CD4-positive, alpha-beta T cell treated with Interleukin-17A for 4 hours (primary cell): Measurements from ENCODE around the gene SLC40A1.

Experiments used
- DNase-seq: peaks from one replicate; pipeline ENCODE4 v3.0.0-alpha.2; 2020; ENCODE audit warnings: mixed read lengths

Gene SLC40A1

DNA sequence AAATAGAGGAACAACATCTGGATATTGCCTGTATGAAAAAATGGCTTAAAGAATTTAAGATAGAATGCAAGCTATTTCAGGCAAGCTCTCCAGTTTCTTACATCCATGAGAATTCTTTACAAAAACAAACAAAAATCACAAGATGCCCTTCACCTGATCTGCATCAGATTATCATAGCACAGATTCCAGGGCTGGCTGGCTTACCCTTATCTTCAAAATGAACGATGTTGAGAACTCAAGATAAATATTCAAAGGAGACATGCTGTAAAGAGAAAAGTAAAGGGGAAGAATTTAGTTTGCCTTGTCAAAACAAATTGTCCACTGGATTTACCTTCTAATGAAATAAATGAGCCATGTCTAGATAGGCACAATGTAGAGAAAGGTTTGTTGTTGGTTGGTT, 18.7 kb upstream of the SLC40A1 start:
- DNase-seq = no peak

DNA sequence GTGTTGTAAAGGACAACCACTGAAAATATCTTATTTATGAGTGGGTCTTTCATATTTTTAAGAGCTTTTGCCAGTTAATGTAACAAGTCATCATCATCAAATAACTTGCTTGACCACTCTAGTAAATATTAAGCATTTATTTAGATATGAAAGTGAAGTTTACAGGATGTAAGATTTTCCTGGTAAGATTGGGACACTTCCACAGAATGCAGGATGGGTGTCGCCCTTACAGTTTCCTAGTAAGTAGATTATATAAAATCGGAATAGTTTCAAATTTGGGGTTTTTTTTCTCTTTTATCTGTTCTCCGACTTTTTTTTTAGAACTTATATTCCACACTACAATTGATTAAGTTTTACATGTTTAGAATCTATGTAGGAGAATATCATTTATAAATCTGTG, 14.8 kb upstream of the SLC40A1 start:
- DNase-seq = no peak

DNA sequence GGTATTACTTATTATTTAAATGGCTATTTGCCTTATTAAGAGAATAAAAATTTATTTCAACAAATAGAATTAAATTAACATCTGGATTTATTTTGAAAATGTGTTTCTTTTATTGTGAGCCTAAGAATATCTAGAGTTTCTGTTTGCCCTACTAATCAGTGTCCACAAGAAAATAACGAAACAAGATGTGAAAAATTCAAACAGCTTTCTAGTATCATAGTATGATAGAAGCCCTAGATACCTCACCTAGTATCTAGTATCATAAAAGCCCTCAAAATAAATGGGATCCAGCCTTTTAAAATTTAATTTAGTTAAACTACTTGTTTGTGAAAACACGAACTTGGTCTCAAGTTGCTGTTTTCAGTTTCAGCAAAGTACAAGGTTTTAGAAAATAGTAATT, 13.7 kb upstream of the SLC40A1 start:
- DNase-seq = no peak

DNA sequence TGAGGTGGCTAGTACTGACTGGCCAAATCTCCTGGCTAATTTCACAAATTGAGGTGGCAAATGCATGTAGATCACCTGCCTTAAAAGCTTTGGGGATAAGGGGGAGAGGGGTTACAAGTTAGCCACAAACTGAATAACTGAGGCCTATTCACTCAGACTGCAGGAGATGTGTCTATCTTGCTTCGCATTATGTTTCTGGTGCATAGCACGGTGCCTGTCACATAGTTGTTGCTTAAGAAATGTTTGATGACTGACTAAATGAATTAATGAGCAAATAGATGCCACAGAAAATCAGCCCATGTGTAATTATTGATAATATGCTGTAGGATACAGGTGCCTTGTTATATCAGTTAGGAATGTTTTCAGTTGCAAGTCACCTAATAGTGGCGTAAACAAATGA, 12.5 kb upstream of the SLC40A1 start:
- DNase-seq = no peak

DNA sequence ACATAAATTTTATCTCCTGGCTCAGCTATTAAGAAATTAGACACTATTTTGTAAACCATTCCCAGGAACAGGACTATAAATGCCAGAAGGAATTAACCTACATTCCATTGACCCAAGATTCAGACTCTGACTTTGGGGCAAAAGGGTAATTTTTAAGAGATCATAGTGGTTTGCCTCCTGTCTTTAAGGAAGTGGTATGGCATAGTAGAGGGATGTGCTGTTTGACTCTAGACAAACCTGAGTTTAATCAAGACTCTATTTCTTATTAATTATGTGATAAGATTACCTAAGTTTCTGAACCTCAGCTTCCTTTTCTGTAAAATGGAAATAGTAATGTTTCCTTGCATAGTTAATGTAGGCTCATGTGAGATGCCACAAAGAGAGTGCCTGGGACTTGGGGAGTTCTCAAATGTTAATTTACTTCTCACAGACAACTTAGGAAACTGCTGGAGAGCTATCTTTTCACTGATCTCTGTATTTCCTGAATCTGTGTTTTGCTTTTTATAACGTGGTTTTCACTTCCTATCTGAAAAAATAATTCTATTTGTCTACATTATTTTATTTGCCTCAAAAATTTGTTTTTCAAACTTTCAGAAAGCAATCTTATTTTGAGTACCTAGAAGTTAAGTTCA, 11.9 kb upstream of the SLC40A1 start:
- DNase-seq = no peak

DNA sequence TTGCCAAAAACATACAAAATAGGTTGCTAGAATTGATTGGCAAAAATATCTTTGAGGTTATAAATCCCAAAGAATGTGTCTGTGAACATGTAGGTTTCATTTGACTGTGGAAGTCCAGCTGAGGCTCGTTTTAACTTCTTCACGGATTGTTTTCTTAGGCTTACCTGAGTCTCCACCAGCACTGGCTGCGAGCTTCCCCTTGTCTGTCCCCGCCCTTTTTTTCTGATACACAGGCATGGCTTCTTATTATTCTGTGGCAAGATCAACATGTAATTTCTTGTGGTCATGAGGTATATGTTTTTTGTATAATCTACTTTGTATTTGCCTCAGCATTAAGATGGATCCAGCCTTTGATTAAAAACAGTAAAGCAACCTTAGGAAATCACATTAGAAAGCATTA, 7.2 kb upstream of the SLC40A1 start:
- no peak for DNase-seq

DNA sequence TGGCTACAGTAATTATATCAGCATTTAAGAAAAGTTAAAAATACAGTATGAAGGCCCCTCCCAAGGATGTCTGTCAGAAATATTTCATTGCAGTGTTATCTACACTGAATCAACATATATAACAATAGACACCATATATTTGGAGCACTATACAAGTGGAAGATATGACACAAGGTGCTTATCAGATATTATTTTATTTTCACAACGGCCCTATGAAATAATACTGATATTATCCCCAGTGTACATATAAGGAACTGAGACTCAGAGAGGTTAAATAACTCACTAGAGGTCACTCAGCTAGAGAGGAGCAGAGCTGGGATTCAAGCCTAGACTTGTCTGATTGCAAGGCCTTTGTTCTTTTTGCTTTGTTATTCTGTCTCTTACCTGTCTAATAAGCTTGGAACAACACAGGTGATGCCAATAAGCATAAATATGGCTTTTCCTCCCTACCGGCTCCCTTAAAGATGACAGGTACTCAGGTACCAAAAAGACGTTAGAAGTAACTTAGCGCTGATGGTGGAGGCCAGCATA, 4.7 kb upstream of the SLC40A1 start:
- no peak for DNase-seq

DNA sequence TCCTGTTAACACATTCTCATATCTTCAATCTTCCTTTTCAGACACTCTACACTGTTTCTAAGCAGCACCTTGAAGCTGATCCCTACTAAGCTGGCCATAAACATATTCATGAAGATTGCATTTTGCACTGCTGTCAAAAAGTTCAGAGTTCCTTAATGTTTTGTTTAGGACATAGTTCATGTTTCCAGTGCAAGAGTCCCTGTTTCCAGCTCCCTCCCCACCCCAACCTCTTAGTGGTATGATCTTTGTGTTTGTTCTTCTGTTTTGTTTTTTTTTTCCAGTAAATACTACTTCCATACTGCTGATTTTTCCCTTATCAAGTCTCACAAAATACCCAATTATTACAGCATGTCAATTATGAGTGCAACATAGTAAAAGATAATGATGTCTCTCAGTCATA, 4.1 kb upstream of the SLC40A1 start:
- DNase-seq = no peak

DNA sequence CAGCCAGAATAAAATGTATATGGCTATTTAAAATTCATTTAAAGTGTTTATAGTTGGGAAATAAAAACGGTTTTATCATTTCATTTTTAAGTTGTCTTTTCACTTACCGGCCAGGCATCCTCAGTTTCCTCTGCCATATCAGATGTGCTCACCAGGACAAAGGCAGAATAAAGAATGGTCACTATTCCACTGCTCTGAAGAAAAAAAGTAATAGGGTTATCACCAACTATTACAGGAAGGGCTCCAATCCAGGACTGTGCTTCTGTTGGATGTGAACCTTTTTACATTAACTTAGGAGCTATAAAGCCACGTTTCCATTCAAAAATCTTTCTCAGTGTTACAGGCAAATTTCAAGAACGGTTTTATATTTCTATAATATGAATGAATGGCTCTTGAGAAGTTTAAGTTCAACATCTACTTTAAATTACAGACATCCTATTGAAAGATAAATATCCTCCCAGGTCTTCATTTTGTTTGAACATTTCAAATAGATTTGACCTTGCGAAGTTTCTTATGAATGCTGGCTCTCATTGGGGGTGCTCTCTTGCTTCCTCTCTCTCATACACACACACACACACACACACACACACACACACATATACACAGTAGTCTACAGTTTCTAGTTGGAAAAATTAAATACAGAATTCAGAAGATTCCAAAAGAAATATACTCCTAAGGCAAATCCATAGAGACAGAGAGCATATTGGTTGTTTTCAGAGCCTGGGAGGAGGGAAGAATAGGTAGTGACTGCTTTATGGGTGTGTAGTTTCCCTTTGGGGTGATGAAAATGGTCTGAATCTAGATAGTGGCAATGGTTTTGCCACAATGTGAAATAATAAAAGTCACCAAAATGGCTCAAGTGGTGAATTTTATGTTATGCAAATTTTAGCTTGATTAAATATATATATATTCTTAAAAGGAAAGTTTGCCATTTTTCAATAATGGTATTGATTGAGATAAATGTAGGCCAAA, 2.9 kb upstream of the SLC40A1 start:
- no peak for DNase-seq

DNA sequence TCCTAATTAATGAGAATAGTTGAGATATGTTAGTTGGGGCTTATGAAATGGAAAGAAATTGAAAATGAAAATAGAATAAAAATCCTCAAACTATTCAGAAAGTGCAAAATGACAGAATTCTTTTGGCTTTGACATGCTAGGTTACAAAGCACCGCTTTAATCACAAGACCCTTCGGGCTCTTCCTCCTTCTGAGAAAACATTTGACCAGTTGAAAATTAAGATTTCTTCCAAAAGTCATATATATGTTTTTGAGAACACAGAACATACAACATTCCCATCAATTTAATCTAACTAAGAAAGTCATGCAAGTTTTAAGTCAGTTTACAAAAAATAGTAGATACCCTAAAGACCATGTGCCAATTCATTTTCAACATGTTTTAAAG, 2.2 kb upstream of the SLC40A1 start:
- no peak for DNase-seq

DNA sequence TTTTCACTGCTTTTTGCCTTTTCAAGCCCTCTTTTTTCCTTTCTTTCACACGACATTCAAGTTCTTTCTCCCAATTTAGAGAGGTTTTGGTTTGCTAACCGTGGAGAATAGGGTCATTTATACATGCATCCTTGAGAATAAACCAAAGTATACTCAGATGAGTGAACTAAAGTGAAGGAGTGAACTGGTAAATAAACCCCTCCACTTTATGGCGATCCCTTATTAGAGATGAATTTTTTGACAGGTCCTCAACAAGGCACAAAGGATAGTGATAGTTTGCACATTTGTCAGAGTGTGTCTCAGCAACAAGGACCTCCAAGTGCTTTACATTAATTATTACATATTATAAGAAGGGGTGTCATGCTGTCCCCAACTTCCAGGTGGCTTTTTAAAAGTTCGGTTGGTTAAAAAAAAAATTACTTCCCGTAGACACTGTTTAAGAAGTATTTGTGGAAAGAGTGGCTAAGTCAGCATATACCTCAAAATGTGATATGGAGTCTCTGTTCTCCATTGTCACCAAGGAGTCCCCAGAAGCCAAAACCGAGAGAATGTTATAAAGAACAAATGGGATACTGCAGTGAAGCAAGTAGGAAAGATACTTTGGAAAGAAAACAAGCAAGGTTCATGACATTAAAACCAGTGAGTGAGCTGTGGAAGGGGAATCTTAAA, 1.7 kb upstream of the SLC40A1 start:
- DNase-seq = no peak

DNA sequence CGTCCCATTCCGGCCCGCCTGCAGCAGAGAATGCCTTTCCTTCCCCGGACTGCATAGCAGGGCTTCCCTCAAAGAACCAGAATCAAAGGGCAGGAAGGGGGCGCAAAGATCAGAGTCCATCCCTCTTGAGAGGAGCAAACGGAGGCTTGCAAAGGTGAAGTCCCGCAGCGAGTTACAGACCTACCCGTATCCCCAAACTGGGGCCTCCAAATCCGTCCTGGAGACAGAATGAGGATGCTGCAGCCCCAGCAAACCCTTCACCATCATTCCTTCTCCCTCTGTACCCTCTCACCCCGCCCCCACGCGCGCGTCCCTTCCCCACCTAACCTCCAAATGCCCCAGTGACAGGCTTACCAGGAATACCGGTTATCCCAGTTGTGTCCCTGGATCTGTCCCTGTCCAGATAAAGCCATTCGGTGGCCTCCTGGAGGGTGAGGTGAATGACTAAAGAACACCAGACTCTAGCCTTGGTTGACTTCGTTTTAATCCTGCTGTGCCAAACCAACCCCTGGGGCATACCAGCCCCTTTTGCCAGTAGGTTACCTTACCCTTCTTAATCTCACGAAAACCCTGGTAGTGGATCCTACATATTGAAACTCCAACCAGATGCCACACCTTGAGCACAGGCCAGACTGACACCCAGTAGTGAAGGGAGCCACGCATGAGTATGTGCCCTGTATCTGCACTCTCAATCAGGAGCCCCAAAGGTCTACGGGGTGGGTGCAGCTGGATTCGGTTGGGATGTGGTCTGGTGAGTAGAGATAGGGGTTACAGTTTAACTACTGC, 961 bp upstream of the SLC40A1 start:
- DNase-seq = peak; percentile 39

DNA sequence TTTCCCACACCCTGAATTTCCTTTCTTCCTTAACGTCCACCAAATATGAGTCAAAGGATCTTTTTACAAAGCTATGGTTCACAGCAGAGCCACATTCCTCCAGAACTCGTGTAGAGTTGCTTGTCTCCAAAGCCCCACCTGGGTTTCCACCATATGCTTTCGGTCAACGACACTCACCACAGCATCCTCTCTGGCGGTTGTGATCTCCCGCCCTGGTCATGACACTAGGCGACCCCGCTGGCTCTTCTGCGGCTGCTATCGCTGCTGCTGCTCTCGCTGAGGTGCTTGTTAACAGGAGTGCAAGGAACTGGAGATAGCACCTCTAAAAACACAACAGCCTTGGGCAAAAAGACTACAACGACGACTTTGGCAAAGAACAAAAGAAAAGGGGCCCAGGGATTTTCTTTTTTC, 340 bp downstream of the SLC40A1 start:
- peak; percentile 47 for DNase-seq

DNA sequence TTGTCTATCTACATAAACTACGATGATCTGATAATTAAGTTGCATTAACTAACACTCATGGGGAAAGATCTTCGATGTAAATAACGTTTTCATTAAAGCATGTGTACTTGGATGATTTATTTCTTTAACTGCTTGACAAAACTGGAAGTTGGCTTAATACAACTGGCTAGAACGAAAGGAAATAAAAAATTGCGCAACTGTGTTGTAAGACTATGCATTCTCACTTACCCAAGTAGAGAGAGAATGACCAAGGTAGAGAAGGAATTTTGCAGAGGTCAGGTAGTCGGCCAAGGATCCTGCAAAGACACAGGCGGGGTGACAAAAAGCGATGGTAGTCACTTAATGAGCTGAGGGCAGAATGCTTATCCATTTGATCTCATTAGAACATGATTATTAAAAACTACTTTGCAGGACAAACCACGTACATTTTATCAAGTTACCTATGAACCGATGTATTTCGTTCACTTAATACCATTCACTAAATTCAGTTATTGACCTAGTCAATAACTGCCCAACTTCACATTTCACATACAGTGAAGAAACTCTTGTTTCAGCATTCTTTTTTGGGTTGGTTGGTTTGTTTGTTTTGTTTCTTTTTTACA, 900 bp downstream of the SLC40A1 start:
- no peak for DNase-seq

DNA sequence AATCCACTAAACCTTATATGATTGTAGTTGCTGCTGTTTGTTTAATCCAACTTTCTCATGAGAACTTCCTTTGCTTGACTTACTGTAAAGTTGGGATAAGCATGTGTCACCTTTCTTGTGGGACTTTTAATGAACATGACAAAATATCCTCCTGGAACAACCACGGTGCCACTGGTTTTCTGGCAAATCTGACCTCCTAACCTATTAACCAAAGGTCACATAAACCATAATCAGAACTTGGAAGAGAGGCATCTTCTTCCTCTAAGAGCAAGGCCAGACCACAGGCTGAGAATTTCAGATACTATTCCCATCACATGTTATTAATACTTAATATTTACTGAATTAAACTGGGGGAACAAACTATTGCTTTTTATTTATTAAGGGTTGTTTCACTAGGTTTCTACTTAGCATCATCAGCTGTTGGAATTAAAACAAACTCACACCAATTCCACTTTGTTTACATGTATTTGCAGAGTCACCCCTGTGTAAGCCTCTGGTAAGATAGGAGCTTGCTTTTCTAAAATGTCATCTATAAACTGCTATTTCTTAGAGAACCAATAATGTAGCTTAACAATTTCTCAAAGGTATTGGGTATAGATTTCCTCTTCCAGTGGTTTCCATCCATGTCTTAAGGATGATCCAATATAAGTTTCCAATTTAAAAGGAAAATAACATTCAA, 2.2 kb downstream of the SLC40A1 start:
- no peak for DNase-seq

DNA sequence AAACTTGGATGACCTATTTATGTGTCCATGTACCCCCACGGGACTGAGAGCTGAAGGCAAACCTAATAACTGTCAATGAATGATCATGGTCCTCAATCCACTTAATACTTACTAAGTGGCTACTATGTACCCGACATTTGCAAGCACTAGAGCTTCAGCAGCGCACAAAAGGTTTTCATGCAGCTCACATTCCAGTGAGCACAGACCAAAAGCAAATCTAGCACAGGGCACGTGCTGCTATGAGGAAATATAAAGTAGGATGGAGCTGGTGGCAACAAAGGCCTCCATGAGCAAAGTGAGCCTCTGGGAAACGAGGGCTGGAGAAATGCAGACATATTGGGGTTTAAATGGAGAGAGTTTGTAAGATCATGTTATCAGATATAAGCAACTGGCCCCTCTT, 3.5 kb downstream of the SLC40A1 start:
- no peak for DNase-seq

DNA sequence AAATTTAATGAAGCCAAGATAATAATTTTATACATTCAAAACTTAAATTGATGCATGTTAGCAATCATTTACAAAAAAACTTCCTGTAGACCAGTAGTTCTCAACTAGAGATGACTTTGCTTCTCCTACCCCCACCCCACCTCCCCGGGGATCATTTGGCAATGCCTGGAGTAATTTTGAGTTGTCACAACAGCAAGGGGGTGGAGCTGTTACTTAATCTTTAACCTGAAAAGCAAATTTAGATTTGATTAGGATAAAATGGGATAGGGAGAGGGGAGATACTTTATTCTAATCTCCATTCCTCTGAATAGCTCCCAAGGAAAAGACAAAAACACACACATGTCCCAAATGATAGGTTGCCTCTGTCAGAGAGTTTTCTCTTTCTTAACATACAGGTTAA, 4.2 kb downstream of the SLC40A1 start:
- DNase-seq = no peak

DNA sequence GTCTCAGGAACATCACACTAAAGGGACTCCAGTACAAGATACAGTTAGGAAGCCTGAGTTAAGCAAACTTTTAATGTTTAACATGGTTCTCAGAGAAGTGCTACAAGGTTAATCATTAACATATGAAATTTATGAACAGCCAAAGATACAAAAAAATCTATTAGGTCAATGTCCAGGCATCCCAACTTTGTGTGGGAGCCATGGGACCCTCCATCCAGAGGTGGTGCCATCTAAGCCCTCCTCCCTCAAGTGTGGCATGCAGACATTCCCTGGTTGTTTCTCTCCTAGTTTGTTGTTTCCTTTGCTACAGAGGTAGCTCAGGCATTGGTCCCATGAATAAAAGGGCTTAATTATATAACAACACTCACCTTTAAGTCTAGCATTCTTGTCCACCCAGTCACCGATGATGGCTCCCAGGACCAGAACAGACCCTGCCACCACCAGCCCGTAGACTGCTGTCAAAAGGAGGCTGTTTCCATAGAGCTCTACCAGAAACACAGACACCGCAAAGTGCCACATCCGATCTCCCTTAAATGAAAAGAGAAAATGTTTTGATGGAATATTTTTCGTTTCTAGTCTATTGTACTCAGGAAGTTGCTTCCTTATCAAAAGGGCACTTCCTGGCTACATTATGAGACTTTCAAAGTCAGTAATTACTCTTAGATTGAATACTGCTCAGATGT, 5.7 kb downstream of the SLC40A1 start:
- peak; percentile 14 for DNase-seq

DNA sequence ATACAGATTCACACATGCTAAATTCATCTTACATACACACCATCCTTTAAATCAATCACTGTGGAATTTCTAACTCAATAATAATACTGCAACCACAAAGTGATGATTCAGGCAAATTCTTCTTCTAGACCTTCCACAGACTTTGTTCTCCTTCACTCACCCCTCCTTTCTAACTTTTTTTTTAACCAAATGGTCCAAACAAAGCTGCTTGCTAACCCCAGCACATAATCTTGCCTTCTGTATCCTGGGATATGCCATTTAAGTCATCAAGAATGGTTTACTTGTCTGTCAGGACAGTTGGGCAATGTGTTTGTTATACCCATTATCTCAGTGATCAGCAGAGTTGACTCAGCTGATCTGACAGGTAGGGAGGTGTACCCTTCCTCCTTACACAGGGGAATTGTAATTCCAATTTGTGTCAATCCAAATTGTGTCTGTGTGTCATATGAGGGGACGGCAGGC, 10.0 kb downstream of the SLC40A1 start:
- no peak for DNase-seq

DNA sequence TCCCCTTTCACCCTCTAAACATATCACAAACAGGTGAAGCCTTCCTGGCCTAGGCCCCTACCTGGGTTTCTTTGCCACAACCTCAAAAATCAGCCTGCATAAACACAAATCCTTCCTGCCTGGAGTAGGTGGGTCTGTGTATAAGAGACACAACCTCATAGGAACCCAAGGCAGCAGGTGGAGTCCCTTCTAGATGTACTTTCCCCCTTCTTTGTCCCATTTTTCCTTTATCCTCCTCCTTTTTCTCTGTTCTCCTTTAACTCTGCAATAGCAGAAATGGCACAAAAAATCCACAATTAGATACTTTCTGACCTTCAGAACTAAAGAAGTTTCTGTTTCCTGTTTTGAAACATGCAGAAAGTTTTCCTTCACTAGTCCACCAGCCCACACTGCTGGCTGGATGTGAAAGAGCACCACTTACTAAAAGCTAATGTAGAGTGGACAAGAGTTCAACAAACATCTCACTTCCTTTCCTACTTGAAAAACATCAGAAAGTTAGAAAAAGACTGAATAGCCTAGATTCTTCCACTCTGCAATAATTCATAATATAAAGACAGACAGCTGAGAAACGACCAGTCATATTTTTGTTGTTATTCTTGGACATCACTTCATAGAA, 11.2 kb downstream of the SLC40A1 start:
- no peak for DNase-seq

DNA sequence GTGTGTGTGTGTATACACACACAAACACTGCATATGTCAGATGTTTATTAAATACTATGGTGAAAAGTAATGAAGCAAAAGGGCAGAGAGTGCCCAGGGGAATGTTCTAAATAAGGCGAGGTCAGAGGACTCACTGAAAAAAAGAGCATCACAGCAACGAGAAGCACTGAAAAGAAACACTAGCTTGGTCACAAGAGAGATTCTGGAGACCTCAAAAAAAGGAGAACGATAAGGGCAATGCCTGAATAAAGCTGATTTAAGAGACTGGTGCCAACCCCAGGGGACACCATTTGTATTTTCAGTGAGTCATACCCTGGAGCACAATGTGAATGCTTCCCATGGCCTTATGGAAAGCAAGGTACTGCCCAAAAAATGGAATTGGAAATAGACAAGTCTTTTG, 14.5 kb downstream of the SLC40A1 start:
- no peak for DNase-seq
